GM19099 (cell line): ENCODE results near the gene PRKN.

ENCODE experiments used
- POLR2A ChIP-seq: IDR thresholded peaks from 3 replicates; pipeline ENCODE4 v1.6.1; 2011; ENCODE audit warnings: low read depth; ENCODE audit not compliant: insufficient read length; ENCODE audit errors: extremely low read depth

The PRKN gene

DNA sequence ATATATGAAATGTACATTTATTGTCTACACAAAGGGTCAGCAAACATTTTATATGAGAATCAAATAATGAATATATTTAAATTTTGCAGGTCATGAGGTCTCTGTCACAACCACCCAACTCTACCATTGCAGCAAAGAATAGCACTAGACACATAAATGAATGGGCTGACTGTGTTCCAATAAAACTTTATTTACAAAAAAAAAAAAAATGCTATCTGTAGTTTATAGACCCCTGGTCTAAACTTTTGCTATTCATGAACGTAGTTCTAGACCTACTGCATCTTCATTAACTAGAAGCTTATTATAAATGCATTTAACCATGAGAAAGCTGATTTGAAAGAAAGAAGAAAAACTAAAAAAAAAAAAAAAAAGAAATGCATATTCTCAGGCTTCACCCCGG, 842.8 kb downstream of the PRKN start:
- no peak for TF ChIP-seq POLR2A

DNA sequence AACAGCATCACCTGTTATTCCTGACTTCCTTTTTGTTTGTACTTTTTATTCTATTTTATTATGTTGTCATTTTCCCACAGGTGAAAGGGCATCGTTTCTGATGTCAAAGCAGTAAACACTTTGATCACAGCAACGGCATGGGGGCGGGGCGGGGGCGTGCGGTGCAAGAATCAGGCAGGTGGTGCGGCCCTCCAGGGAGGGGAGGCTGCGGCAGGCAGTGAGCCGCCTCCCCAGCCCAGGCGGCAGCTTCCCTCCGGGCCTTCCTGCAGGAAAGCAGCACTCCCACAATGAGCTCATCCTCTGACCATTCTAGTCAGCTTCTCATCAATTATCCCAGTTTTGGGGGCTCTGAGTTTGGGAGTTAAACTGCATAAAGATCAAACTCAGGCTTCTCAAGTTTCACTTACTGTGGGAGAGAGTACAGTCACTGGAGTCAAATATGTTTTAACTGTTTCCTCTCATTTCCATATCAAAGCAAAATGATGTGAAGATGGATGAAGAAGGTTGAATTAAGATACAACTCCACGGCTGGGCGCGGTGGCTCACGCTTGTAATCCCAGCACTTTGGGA, 845.3 kb downstream of the PRKN start:
- TF ChIP-seq POLR2A: no peak

DNA sequence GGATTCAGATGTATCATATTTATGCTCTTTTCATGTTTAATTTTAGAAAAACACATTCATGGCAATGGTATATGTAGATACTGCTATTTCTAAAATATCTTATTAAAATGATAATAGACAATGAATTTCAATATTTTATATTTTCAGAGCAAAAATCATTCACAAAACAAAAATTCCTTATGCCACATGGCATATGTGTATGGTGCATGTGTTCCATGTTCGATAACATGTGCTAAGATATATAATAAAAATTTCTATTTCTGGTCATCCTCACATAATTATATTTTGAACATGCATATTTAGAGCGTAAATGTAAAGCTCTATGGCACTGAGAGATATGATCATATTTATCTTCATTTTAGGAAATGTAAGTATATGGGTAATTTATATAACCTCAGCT, 847.5 kb downstream of the PRKN start:
- no peak for TF ChIP-seq POLR2A

DNA sequence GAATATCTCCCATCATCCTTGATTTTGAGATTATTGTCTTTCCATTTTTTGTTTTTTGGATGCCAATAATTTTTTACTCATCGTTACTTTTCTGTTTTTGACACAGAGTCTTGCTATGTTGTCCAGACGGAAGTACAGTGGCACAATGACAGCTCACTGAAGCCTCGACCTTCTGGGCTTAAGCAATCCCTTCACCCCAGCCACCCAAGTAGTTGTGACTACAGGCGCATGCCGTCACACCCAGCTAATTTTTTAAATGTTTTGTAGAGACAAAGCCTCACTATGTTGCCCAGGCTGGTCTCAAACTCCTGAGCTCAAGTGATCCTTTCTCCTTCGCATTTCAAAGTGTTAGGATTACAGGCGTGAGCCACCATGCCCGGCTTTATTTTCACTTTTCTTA, 851.3 kb downstream of the PRKN start:
- TF ChIP-seq POLR2A: no peak

DNA sequence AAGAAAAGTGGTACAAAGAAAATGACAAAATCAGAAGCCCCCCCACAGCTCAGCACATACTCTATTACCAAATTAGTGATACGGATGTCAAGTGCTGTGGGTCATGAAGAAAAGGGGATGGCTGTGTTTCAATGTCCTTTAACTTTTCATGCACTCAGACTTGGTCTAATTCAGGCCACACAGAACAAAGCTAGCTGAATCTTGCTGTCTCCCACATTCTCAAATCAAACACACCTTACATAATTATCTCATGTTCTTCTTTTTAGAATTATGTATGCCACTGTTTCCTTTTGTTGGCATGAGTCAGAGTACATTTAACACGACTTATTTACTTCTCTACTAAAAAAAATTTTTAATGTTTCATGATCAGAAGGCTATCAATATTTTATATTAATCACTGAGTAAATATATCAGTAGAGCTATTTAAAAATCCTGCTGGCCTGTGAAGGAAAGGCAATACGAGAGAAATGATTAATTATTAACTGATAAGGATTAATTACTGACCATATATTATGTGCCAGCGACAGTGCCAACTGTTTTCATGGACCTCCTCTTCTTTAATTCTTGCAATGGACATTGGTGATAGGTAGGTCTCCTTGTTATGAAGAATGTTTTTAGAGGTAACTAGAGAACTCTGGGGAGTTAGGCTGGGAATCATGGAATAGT, 857.2 kb downstream of the PRKN start:
- no peak for TF ChIP-seq POLR2A

DNA sequence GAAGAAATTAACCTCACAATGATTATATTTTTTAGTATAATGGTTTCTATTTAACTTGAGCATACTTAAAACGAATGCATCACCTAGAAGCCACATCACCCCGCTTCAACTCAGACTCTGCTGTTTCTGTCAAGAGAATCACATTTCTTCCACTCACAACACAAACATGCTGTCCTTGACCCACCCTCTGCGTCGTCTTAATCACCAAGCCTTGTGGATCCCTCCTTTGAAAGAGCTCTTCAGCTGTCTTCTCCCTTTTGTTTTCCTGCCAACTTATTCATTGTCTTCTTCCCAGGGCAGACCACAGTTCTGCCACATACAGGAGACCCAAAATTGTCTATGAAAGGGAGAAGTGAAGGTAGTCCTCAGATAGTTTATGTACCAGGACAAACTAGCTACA, 858.1 kb downstream of the PRKN start:
- no peak for TF ChIP-seq POLR2A

DNA sequence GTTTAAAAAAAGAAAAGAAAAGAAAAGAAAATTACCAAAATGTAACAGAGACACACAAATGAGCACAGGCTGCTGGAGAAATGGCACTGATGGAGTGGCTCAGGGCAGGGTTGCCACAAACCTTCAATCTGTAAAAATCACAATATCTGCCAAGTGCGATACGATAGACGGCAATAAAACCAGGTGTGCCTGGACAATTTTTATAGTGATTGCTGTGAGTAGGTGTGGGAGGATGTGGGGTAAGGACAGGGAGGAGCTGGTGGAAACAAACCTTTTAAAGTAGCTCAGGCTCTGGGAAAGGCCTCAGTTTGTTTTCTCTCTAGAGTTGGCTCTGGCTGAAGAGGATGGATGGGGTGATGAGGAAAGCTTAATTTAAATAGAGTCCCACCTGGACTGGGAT, 861.0 kb downstream of the PRKN start:
- TF ChIP-seq POLR2A: no peak

DNA sequence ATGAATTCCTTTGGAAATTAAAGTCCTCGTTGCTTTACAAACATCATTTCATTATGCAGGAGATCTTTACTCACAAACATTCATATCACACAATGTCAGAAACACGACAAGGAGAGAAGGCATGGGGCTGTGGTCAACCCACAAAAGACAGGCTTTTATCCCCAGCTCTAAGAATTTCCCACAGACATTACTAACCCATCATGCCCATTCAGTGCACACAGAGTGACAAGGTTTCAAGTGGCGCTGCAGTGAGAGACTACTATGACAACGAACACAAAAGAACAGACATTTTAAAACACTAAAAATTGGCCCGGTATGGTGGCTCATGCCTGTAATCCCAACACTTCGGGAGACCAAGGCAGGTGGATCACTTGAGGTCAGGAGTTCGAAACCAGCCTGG, 873.9 kb downstream of the PRKN start:
- TF ChIP-seq POLR2A: no peak

DNA sequence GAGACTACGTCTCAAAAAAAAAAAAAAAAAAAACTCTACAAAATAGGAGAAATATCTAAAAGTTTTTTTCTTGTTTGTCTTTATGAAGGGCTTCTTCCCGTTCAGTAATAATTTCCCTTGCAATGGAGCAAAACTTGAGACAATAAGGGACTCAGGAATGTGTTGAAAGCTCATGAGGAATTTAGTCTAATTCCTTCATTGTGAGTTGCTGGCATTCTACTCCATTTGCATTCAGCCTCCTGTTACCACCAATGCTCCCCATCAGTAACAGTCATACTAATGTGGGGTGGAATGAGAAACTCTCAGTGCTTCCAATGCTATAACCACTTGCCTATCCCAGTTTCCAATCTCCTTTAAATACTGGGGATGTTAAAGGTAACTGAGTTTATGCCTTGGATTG, 877.0 kb downstream of the PRKN start:
- no peak for TF ChIP-seq POLR2A

DNA sequence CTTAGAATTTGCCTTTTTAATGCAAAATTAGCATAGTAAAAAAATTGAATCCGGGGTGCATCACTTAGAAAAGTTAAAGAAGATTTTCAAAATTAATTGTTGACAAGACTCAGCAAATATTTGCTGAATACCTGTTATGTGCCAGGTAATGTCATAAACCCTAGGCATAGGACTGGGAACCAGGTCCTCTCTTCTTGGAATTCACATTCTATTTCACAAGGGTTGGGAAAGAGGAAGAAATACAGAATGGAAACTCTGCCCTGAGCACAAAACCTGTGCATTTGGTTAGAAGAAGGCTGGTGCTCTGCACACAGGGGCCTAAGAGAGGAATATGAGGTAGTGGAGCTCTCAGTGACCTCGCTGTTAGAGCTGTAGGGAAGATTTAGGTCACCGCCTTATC, 879.9 kb downstream of the PRKN start:
- TF ChIP-seq POLR2A: no peak

DNA sequence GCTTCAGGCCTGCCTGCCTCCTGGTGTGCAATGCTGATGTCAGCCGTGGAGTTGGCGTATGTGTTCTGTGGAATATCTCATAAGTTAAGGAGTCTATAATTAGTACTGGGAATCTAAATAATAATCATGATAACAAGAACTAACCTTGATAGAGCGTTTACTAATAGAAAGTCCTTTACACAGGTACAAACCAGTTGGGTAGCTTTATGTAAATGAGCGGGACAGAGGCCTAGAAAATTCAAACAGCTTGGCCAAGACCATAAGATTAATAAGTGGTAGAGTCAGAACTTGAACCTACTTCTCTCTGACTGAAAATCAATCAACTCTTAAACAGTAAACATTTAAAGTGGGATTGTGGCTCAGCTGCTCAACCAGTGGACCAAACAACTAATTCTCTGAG, 882.8 kb downstream of the PRKN start:
- TF ChIP-seq POLR2A: no peak

DNA sequence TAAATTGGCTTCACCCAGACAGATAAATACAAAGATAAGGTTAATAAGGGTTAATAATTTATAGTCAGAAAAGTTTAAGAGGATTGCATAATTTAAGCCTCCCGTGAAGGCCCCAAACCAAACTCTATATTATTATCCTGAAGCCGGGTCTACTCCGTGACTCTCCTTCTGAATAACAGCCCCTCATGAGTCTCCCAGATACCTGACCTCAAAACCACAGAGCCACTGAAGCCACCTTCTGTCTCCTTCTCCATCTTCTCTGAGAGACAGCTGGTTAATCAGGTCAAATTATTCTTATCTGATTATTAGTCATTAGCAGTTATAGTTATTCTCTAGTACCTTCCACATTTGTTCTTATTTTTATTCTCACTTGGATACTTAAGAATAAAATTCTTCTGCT, 884.5 kb downstream of the PRKN start:
- no peak for TF ChIP-seq POLR2A

DNA sequence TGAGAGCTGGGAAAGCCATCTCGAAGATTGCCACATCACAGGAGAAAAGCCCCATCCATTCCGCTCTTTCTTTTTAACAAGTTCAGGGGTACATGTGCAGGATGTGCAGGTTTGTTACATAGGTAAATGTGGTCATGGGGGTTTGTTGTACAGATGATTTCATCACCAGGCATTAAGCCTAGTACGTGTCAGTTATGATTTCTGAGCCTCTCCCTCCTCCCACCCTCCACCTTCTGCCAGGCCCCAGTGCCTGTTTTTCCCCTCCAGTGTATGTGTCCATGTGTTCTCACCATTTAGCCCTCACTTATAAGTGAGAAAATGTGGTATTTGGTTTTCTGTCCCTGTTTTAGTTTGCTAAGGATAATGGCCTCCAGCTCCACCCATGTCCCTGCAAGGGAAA, 887.2 kb downstream of the PRKN start:
- no peak for TF ChIP-seq POLR2A

DNA sequence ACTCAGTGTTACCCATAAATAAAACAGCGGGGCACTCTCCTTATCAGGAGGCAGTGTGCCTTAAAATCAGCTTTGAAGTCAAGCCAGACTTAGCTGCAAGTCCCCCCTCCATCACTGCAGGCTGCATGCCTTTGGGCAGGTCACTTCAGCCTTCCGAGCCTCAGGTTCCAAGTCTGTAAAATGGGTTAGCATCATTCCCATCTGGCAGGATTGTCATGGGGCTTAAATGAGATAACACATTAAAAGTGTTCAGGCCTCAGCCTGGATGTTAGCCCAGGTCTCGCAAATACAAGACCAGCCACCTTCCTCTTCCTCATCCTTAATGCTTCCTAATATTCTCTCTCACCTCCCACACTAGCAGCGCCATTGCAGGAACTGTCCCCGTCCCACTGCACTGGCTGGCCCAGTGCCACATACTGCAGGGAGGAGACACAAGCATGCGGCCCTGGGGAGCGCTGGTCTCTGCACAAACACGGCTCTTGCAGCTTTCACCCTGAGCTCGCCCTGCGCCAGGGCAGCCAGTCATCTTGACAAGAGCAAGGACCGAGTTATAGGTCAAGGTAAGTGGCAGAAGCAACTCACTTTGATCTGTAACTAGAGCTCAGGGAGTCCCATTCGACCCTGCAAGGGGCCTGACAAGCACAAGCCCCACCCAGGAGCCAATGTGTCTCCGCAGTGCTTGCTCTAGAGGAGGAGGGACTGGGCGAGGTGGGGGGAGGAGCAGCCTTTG, 889.1 kb downstream of the PRKN start:
- no peak for TF ChIP-seq POLR2A

DNA sequence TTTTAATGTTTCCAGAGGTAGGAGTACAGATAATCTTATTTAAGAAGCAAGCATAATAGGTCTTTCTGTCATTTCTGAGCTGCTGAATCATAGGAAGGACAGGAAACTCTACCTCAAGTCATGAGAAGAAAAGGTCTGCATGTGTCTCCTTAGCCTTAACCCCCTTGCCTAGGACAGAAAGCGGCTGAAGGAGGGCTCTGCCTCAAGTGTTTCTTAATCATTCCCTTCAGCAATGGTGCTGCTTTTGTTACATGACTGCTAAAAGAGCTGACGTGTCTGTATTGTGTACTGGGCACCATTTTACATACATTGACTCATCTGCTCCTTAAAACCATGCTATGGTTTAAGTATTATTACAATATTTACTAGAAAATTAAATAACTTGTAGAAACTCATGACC, 889.7 kb downstream of the PRKN start:
- no peak for TF ChIP-seq POLR2A

DNA sequence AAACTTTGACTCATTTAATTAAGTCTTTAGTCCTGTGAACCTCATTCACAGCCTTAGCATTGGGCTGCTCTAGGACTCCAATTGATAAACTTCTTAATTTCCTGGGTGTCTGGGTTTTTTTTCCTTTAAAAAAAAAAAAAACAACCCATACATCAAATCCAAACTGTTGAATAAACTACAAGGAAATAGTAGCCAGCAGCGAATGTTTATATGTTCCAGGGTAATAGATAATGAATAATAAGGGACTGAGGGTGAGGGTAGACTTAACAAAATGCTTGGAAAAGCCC, 890.2 kb downstream of the PRKN start:
- no peak for TF ChIP-seq POLR2A
